H1 (cell line): ENCODE results near the gene EVX2.

Source experiments
- ATF3 ChIP-seq: IDR thresholded peaks from 2 replicates; pipeline ENCODE4 v1.6.1; 2011; ENCODE audit warnings: low read depth, mild to moderate bottlenecking, low read length; ENCODE audit not compliant: insufficient read depth
- CTCF ChIP-seq, 3 experiments: IDR thresholded peaks; 1 replicate in 2 of 3; 2 replicates in 1 of 3; pipeline versions ENCODE4 v1.5.1 to v1.6.1; 2011; ENCODE audit warnings: low read length in 3 of 3, mild to moderate bottlenecking in 3 of 3, inconsistent platforms in 2 of 3, low read depth in 1 of 3, moderate library complexity in 1 of 3; ENCODE audit not compliant: insufficient read depth in 1 of 3; ENCODE audit errors: control extremely low read depth in 1 of 3
- POLR2A ChIP-seq, 2 experiments: IDR thresholded peaks; 1 replicate in 1 of 2; 2 replicates in 1 of 2; pipeline ENCODE4 v1.6.1; 2011; ENCODE audit warnings: low read depth in 2 of 2, low read length in 2 of 2, mild to moderate bottlenecking in 2 of 2; ENCODE audit errors: control extremely low read depth in 1 of 2
- RAD21 ChIP-seq, 2 experiments: IDR thresholded peaks in 1 of 2; conservative IDR thresholded peaks in 1 of 2; 2 replicates each; pipeline ENCODE4 v1.6.1; 2011; ENCODE audit warnings: low read depth in 2 of 2, low read length in 2 of 2, improper control_type of control experiment in 1 of 2, inconsistent platforms in 1 of 2, mild to moderate bottlenecking in 1 of 2, moderate library complexity in 1 of 2
- RFX5 ChIP-seq: IDR thresholded peaks from 2 replicates; pipeline ENCODE4 v1.6.1; 2011; ENCODE audit warnings: low read depth, low read length, improper control_type of control experiment, borderline replicate concordance
- SIN3A ChIP-seq, 2 experiments: IDR thresholded peaks in 1 of 2; conservative IDR thresholded peaks in 1 of 2; 2 replicates each; pipeline ENCODE4 v1.6.1; 2011 to 2012; ENCODE audit warnings: low read length in 2 of 2, improper control_type of control experiment in 1 of 2, low read depth in 1 of 2, mild to moderate bottlenecking in 1 of 2
- TCF12 ChIP-seq: IDR thresholded peaks from 2 replicates; pipeline ENCODE4 v1.6.1; 2011; ENCODE audit warnings: low read depth, mild to moderate bottlenecking, low read length
- YY1 ChIP-seq: IDR thresholded peaks from 2 replicates; pipeline ENCODE4 v1.6.1; 2011; ENCODE audit warnings: low read depth, mild to moderate bottlenecking, low read length

- TF ChIP-seq CTCF (IDR thresholded peaks at IDR 0.05; ENCODE audit: control extremely low read depth in 1 of 3, insufficient read depth in 1 of 3, low read depth in 1 of 3, low read length in 3 of 3) (peak; percentile 31 to 74 (median 68)), SIN3A (conservative IDR thresholded peaks at IDR 0.05 in 1 of 2, IDR thresholded peaks at IDR 0.05 in 1 of 2; ENCODE audit: low read depth in 1 of 2, low read length in 2 of 2) (no peak), POLR2A (IDR thresholded peaks at IDR 0.05; ENCODE audit: control extremely low read depth in 1 of 2, low read depth in 2 of 2, low read length in 2 of 2) (no peak), RAD21 (IDR thresholded peaks at IDR 0.05 in 1 of 2, conservative IDR thresholded peaks at IDR 0.05 in 1 of 2; ENCODE audit: low read depth in 2 of 2, low read length in 2 of 2) (peak; percentile 85 to 86), RFX5 (no peak), TCF12 (no peak), ATF3 (no peak), YY1 (no peak)
Observed at GRCh38 chr2:176126929-176127773, 43.4 kb upstream of the EVX2 start.
